Measurements from ENCODE around the gene TGM2. TPM values are rescaled to one million over a fixed set of nuclear protein-coding genes. Genes with fewer than 3 reads are reported as not detected.
A peak's percentile ranks its signal among the peaks of the same experiment; 100 is the strongest.

Gene TGM2
- polyA plus RNA-seq, 1 donor (not counting 4 experiments of a cell fraction or from before 2014, with no cell fraction given) = 18.7 TPM

DNA sequence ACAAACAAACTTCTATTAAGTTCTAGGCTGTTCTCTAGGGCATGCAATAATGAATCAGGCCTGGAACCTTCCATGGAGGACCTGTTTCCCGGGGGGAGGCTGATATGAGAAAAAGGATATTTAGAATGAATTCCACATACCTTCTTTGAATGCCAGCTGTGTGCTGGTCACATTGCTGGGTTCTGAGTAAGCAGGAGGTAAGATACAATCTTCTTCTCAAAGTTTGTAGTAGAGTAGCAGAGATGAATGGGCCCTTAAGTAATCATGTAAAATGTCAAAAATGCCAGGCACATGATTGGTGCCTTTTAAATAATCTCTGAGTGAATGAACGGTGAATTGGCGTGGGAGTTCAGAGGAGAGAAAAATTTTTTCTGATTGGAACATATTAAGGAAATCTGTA is 47.4 kb downstream of the TGM2 start:
- Histone ChIP-seq H3K9ac (ENCODE audit: control insufficient read depth, extremely low read depth, insufficient read depth, low read length) (no peak overlapping the region), H3K36me3 (ENCODE audit: control insufficient read depth in 2 of 2, extremely low read depth in 1 of 2, insufficient read depth in 2 of 2, low read length in 2 of 2) (no peaks in the 10 kb centered on the region), H3K9me1 (ENCODE audit: control insufficient read depth, extremely low read depth, insufficient read depth, low read length) (no peaks in the 10 kb centered on the region), H3K4me2 (ENCODE audit: control insufficient read depth, extremely low read depth, insufficient read depth, low read depth, low read length) (no peak overlapping the region), H3K4me1 (ENCODE audit: control insufficient read depth, extremely low read depth, insufficient read depth, low read length) (peaks cover 20% of the 10 kb centered on the region), H4K20me1 (ENCODE audit: control insufficient read depth, extremely low read depth, insufficient read depth, low read length) (no peaks in the 10 kb centered on the region), H2AFZ (ENCODE audit: control insufficient read depth, low read length) (no peak overlapping the region), H3K79me2 (ENCODE audit: control insufficient read depth, insufficient read depth, low read length) (no peaks in the 10 kb centered on the region), H3K9me3 (ENCODE audit: control insufficient read depth, low read depth, low read length) (no peaks in the 10 kb centered on the region), H3K27me3 (ENCODE audit: control insufficient read depth, extremely low read depth, insufficient read depth, low read length) (no peaks in the 10 kb centered on the region), H3K27ac (ENCODE audit: control insufficient read depth, insufficient read depth, low read length) (no peak overlapping the region), H3K4me3 (ENCODE audit: control insufficient read depth in 2 of 3, extremely low read depth in 1 of 3, insufficient read depth in 2 of 3, low read depth in 1 of 3, low read length in 3 of 3) (no peak overlapping the region)
- peak; percentile 68 for DNase-seq (ENCODE audit: low read depth, low spot score)
- FAIRE-seq = peak; percentile 48
- TF ChIP-seq, protein P1, sequence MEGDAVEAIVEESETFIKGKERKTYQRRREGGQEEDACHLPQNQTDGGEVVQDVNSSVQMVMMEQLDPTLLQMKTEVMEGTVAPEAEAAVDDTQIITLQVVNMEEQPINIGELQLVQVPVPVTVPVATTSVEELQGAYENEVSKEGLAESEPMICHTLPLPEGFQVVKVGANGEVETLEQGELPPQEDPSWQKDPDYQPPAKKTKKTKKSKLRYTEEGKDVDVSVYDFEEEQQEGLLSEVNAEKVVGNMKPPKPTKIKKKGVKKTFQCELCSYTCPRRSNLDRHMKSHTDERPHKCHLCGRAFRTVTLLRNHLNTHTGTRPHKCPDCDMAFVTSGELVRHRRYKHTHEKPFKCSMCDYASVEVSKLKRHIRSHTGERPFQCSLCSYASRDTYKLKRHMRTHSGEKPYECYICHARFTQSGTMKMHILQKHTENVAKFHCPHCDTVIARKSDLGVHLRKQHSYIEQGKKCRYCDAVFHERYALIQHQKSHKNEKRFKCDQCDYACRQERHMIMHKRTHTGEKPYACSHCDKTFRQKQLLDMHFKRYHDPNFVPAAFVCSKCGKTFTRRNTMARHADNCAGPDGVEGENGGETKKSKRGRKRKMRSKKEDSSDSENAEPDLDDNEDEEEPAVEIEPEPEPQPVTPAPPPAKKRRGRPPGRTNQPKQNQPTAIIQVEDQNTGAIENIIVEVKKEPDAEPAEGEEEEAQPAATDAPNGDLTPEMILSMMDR (optimal IDR thresholded peaks at IDR 0.05 in 1 of 3, IDR thresholded peaks at IDR 0.05 in 1 of 3, conservative IDR thresholded peaks at IDR 0.05 in 1 of 3; ENCODE audit: extremely low read depth in 1 of 3, insufficient read depth in 2 of 3, low read length in 3 of 3) = no peak
- no peak for TF ChIP-seq EZH2 (IDR thresholded peaks at IDR 0.05; ENCODE audit: low read length)
- dilution Hi-C loops (cut with MboI; ENCODE audit: extremely low pct_ligation_motif_present, low sequenced_read_pairs) = no loop called here

DNA sequence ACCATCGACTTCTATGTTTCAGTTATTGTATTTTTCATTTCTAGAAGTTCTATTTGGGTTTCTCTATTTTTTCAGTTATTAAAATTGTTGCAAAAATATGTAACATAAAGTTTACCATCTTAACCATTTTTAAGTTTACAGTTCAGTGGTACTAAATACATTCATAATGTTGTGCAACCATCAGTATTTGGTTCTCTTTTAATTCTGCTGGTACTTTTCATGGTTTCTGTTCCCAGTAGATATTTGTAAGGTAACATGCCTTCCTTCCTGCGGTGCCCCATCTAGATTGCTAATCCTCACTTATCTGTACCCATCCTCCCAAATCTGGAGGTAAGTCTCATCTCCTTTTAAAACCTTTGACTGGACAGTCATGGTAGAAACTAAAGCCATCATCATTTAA is 47.9 kb downstream of the TGM2 start:
- Histone ChIP-seq H3K9me3 (ENCODE audit: control insufficient read depth, low read depth, low read length) (no peaks in the 10 kb centered on the region), H4K20me1 (ENCODE audit: control insufficient read depth, extremely low read depth, insufficient read depth, low read length) (no peaks in the 10 kb centered on the region), H3K27me3 (ENCODE audit: control insufficient read depth, extremely low read depth, insufficient read depth, low read length) (no peaks in the 10 kb centered on the region), H3K4me3 (ENCODE audit: control insufficient read depth in 2 of 3, extremely low read depth in 1 of 3, insufficient read depth in 2 of 3, low read depth in 1 of 3, low read length in 3 of 3) (no peak overlapping the region), H3K27ac (ENCODE audit: control insufficient read depth, insufficient read depth, low read length) (no peak overlapping the region), H3K79me2 (ENCODE audit: control insufficient read depth, insufficient read depth, low read length) (no peaks in the 10 kb centered on the region), H2AFZ (ENCODE audit: control insufficient read depth, low read length) (no peak overlapping the region), H3K9me1 (ENCODE audit: control insufficient read depth, extremely low read depth, insufficient read depth, low read length) (no peaks in the 10 kb centered on the region), H3K4me1 (ENCODE audit: control insufficient read depth, extremely low read depth, insufficient read depth, low read length) (peaks cover 20% of the 10 kb centered on the region), H3K9ac (ENCODE audit: control insufficient read depth, extremely low read depth, insufficient read depth, low read length) (no peak overlapping the region), H3K4me2 (ENCODE audit: control insufficient read depth, extremely low read depth, insufficient read depth, low read depth, low read length) (no peak overlapping the region), H3K36me3 (ENCODE audit: control insufficient read depth in 2 of 2, extremely low read depth in 1 of 2, insufficient read depth in 2 of 2, low read length in 2 of 2) (no peaks in the 10 kb centered on the region)
- no peak for FAIRE-seq
- TF ChIP-seq EZH2 (IDR thresholded peaks at IDR 0.05; ENCODE audit: low read length) = no peak
- TF ChIP-seq, protein P1 (optimal IDR thresholded peaks at IDR 0.05 in 1 of 3, IDR thresholded peaks at IDR 0.05 in 1 of 3, conservative IDR thresholded peaks at IDR 0.05 in 1 of 3; ENCODE audit: extremely low read depth in 1 of 3, insufficient read depth in 2 of 3, low read length in 3 of 3) = no peak
- dilution Hi-C loops (cut with MboI; ENCODE audit: extremely low pct_ligation_motif_present, low sequenced_read_pairs) = no loop called here
- no peak for DNase-seq (ENCODE audit: low read depth, low spot score)
